ENCODE measurements around the gene GP5.

GP5 gene

DNA sequence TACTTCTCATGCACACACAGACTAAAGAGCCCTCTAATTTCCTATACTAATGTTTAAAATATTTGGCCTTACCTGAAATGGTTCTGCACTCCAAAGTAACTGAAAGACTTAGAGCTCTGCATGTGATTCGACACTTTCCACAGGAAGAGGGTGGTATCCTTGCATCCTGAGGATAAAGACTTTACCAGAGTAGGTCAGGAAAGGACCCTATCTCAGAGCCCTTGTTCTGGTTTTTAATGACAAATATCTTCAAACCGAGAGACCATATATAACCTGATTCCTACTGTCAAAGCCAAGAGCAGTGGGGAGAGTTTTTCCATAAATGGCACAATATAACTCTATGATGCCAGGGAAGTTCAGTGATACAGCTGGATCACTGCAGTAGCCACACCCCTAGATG is at the start of gene GP5:
GP5 (minus strand) TSS at position 101 of the 400 bp plus-strand sequence. CDS start 984 bp downstream, outside the sequence.
- no peak for DNase-seq (ENCODE audit: low read depth)

DNA sequence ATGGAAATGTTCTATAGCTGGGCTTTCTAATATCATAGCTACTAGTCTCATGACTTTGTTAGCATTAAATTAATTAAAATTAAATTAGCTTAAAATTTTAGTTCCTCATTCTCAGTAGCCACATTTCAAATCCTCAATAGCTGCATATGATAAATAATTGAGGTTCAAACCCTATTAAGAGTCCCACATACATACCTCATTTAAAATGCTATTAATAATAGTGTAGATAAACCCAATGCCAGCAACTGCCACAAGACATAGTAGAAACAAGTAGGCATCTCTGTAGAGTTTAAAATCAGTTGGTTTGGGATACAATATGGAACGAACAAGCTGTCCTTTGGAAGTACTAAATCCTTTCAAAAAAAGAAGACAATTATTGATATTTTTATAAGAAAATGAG is 48.6 kb upstream of the GP5 start:
- DNase-seq (ENCODE audit: low read depth) = no peak

DNA sequence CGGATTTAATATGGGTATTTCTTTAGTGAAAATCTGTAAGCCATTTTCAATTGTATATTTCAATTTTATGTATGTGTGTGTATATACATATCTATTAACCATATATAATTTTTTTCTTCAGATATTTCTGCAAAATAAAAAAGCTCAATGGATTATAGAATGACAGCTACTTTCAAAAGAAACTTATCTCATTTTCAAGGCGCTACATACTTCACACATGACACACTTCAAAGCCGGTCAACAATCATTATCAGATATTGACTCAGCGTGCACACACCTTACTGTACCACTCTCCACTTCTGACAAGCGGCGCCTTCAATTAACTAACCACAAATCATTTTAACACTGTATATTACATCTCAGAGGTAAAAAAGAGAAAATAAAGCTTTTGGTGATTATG is 48.1 kb upstream of the GP5 start:
- DNase-seq (ENCODE audit: low read depth) = no peak

DNA sequence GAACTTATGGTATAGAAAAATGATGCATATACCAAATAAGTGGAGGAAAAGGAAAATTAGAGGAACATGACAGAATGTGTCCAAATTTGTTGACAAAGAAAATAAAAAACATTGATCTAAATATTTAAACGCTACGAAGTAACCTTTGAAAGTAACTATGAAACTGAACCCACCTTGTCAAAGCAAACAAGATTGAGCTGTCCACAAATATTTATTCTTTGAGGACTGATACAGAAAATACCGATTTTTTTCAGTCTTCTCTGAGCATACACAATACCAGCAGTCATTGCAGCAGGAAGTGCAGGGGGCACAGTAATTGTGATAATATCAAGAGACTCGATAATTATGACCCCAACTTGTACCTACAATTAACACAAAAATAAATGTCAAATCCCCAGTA is 47.7 kb upstream of the GP5 start:
- DNase-seq (ENCODE audit: low read depth) = no peak

DNA sequence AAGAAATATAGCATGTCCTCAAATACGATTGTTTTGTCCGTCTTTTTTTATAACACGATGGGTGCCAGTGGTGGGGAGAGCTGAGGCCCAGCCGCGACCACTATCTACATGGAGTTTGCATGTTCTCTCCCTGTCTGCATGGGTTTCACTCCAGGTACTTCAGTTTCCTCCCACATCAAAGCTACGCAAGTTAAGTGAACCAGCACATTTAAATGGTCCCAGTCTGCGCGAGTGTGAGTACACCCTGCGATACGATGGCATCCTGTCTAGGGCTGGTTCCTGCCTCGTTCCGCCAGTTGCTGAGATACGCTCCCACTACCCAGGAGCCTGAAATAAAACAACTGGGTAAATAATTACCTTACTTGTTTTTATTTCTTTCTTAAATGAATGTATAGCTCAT is 47.1 kb upstream of the GP5 start:
- no peak for DNase-seq (ENCODE audit: low read depth)

DNA sequence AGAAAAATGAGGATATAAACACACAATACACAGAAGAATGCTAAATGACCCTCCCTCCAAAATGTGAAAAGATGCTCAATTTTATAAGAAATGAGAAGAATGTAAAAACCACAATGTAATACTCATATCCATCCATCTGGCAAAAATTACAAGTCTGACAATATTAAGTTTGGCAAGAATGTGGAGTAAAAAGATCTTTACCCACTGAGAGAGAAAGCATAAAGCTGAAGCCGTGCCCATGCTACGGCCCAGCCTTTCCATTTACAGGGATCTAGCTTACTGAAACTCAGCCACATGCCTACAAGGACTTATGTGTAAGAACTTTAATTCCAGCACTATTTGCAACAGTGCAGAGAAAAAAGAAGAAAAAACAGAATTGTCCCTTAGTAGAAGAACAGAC is 44.8 kb upstream of the GP5 start:
- no peak for DNase-seq (ENCODE audit: low read depth)

- DNase-seq (ENCODE audit: low read depth) = no peak
Observed at GRCh38 chr3:194440756-194441155, 41.7 kb upstream of the GP5 start.

DNA sequence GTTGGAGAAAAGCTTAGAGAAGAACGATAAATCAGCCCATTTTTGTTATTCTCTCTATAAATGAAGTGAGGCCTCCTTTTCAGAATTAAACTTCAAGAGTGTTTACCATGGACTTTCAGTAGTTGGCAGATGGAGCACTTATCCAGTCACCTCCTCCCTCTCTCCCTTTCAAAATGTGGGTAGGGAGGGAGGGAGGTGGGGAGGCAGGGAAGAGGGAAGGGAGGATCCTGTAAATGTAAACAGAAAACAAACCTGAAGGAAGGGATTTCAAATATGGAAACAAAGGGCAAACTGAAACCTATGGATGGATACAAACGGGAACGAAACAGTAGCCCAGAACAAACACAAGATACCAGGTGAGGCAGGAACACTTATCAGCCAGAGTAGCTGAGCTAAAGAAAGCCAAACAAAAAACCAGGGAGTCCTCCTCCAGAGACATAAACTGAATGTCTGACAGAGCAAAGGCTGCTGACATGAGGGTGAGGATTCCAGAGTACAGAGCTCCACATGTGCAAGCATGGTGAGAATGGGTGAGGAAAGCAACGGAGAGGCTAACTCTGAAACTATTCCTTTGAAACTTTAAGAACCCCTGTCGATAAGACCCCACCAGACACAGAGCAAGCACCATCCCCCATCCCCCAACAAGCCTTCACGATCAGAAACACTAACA is 41.0 kb upstream of the GP5 start:
- DNase-seq (ENCODE audit: low read depth) = no peak

GRCh38 chr3:194434503-194434902 is 35.4 kb upstream of the GP5 start:
- no peak for DNase-seq (ENCODE audit: low read depth)

DNA sequence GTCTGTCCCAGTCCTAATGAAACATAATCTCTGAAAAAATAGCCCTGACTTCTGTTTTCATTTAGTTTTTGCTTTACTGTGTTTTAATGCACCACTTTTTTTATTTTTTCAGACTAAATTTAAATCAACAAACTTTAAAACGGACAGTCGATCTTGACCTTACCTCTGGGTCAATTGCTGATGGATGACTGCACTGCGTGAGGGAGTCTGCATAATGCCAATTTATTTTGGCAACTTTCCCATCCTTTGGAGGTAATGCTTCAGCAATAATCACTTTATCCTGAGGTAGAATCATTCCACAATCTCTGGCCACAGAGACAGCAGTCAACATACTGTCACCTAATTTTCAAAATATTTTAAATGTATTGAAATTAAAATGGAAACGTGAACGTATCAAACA is 32.5 kb upstream of the GP5 start:
- no peak for DNase-seq (ENCODE audit: low read depth)

GRCh38 chr3:194425399-194425798 is 26.3 kb upstream of the GP5 start:
- no peak for DNase-seq (ENCODE audit: low read depth)

DNA sequence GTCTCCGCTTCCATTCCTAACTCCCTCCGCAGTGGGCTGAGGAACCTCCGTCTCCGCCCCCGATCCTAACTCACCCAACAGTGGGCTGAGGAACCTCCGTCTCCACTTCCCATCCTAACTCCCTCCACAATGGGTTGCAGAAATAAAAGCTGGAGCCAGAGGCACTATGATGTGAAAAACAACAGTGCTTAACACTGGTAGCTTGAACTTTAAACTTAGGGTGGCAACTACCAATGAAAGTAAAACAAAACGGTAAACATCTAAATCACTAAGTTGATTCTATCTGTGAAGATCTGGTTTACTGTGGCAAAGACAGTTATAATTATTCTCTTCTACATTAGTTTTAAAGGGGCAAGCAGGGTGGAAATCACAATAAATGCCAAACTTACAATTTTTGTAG is 25.9 kb upstream of the GP5 start:
- DNase-seq (ENCODE audit: low read depth) = no peak

GRCh38 chr3:194424373-194424772 is 25.3 kb upstream of the GP5 start:
- no peak for DNase-seq (ENCODE audit: low read depth)

DNA sequence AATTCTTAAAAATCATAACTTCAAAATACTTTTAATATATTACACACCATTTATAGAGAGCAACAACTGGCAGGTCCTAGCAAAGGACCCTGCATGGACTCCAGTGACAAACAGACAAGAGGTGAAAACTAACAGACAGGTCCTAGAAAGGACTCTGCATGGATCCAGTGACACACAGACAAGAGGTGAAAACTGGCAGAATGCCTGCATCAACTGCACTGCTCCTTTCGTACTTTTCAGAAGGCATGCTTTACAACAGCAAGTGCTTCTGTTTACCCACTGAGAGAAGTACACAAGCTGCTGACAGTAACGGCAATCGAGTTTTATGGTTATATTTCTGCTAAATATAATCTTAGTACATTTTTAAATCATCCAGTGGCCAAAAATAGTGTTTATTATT is 24.3 kb upstream of the GP5 start:
- DNase-seq (ENCODE audit: low read depth) = no peak

DNA sequence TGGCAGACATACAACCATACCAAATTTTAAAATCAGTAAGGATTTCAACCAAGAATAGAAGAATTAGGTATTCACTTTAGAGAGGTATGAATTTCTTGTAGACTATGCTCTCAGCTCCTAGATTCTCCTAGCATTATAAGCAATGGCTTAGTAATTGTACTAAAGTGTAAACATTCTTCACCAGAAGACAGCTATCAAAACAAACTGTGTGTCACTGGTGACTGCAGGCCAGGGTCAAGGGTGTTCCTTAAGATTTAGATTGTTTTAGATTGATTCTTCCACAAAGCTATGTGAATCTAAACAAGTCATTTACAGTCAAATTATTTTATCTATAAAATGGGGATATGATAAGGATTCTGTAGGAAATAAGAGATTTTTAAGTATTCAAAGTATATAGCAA is 23.1 kb upstream of the GP5 start:
- DNase-seq (ENCODE audit: low read depth) = no peak

GRCh38 chr3:194418671-194419070 is 19.6 kb upstream of the GP5 start:
- DNase-seq (ENCODE audit: low read depth) = no peak

DNA sequence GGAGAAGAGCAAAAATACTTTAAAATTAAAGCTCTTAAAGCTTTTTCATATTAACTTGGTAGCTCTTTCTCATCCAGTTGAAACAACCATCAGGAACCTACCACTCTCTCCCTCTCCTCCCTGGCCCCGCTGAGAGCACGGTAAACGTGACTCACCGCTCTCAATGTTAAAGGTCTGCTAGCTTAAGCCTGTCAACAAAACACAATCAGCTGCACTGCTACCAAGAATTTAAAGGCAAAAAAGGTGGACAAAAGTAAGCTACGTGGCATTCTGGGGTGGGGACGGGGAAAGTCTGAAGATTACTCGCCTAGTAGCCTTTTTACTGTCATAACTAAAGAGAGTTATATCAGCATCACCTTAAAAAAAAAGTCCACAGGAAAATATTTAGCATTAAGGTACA is 8.4 kb upstream of the GP5 start:
- DNase-seq (ENCODE audit: low read depth) = no peak

GRCh38 chr3:194405766-194406165 is 6.7 kb upstream of the GP5 start:
- DNase-seq (ENCODE audit: low read depth) = no peak

DNA sequence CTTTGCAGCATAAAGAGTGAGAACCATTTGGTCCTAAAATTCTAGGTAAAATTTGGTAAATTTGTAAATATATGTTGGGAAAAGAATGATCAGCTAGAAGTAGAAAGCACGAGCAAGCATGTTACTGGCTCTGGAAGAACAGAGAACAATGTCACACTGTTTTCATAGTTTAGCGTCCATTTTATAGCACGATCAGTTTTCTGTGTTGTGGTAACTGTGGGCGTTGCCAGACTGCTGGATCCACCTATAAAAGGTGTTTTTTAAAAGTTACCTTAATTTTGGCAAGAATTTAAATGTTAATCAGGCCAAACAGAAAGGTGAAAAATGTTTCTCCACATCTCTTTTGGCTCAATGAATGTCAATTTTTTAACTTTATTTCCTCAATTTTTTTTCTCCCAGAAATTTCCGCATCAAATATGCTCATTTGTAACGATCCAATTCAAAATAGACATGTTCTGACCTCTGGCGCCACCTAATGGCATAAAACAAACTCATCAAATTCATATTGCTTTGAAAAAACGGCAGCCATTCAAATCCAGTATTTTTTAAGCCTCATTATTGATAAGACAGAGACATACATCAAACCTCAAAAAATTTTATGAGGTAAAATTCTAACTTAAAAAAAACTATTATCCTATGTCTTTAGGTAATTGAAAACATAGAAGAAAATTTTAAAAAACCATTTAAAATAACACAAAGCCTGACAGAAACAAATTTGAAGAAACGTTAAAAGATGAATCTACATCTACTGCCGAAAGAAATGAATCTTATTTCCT is 5.5 kb upstream of the GP5 start:
- no peak for DNase-seq (ENCODE audit: low read depth)

- DNase-seq (ENCODE audit: low read depth) = no peak
Observed at GRCh38 chr3:194401868-194402329, 2.8 kb upstream of the GP5 start.

- no peak for DNase-seq (ENCODE audit: low read depth)
Observed at GRCh38 chr3:194401346-194401745, 2.3 kb upstream of the GP5 start.

DNA sequence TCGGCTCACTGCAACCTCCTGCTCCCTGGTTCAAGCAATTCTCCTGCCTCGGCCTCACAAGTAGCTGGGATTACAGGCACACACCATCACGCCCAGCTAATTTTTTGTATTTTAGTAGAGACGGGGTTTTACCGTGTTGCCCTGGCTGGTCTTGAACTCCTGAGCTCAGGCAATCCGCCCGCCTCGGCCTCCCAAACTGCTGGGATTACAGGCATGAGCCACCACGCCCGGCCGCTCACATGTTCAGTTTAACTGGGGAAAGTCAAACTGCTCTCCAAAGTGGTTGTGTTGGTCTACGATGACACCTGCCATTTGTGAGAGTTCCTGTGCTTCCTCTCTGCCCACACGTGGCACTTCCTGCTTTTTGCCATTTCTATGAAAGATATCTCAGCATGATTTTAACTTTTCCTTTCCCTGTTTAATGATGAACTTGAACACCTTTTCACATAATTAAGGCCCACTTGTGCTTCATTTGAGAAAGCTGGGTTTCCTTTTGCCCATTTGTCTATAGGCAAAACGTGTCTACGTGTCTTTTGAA is 877 bp upstream of the GP5 start:
- DNase-seq (ENCODE audit: low read depth) = no peak

DNA sequence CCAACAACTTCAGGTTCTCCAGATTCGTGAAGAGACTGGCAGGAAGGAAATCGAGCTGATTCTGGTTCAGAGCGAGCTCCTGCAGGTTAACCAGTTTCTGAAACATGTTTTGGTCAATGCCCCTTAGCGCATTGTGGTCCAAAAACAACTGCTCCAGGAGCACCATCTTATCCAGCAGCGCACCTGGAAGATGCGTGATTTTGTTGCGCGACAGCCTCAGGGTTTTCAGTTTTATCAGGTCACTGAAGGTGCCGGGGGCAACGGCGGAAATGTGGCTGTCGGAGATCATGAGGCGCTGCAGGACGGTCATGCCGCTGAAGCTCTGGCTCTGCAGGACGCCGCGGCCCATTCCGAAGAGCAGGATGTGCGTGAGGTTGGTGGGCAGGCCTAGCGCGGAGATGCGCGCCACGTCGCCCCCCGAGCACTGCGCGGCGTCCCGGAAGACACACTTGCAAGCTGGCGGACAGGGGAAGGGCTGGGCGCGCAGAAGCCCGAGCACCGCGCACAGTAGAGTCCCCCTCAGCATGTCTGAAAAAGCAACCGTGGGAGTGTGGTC is 1.2 kb downstream of the GP5 start:
- no peak for DNase-seq (ENCODE audit: low read depth)
